HG02759 (cell line): ENCODE results near the gene FAM118A.
A peak's percentile ranks its signal among the peaks of the same experiment; 100 is the strongest.
"Not testable (repeated sequence)": the region's sequence is repeated elsewhere in the genome, so short reads cannot be mapped to it uniquely, and the experiment has no call there.

Experiments
- ATAC-seq: cut with Tn5 transposase; IDR thresholded peaks from one replicate; pipeline ENCODE4 v1.9.1; 2021; ENCODE audit warnings: mild to moderate bottlenecking, moderate library complexity; ENCODE audit not compliant: unreplicated experiment

Gene FAM118A

GRCh38 chr22:45309422-45310227 is at the start of gene FAM118A:
Gene FAM118A, plus strand, starts transcription at chr22:45309934. Its CDS starts 12,446 bp downstream, at chr22:45322380.
- peak; percentile 86 for ATAC-seq

- not testable (repeated sequence) for ATAC-seq
Measured at GRCh38 chr22:45260395-45260759, 49.4 kb upstream of the FAM118A start.

GRCh38 chr22:45261407-45262088 is 48.2 kb upstream of the FAM118A start:
- no peak for ATAC-seq

GRCh38 chr22:45262195-45262930 is 47.4 kb upstream of the FAM118A start:
- ATAC-seq = no peak

GRCh38 chr22:45262931-45263462 is 46.7 kb upstream of the FAM118A start:
- peak; percentile 47 for ATAC-seq

GRCh38 chr22:45263463-45264269 is 46.1 kb upstream of the FAM118A start:
- ATAC-seq = peak; percentile 80

GRCh38 chr22:45265535-45265934 is 44.2 kb upstream of the FAM118A start:
- no peak for ATAC-seq

- no peak for ATAC-seq
Measured at GRCh38 chr22:45268167-45268957, 41.4 kb upstream of the FAM118A start.

GRCh38 chr22:45268958-45269844 is 40.5 kb upstream of the FAM118A start:
- peak; percentile 84 for ATAC-seq

- ATAC-seq = no peak
Measured at GRCh38 chr22:45270095-45271020, 39.4 kb upstream of the FAM118A start.

- ATAC-seq = no peak
Measured at GRCh38 chr22:45271667-45272201, 38.0 kb upstream of the FAM118A start.

GRCh38 chr22:45272498-45272897 is 37.2 kb upstream of the FAM118A start:
- no peak for ATAC-seq

- no peak for ATAC-seq
Measured at GRCh38 chr22:45273452-45274075, 36.2 kb upstream of the FAM118A start.

GRCh38 chr22:45276507-45277105 is 33.1 kb upstream of the FAM118A start:
- no peak for ATAC-seq

GRCh38 chr22:45277720-45278119 is 32.0 kb upstream of the FAM118A start:
- ATAC-seq = not testable (repeated sequence)

- ATAC-seq = no peak
Measured at GRCh38 chr22:45278125-45278524, 31.6 kb upstream of the FAM118A start.
